ENCODE measurements around the gene GLRA3. TPM values are rescaled to one million over a fixed set of nuclear protein-coding genes. Genes with fewer than 3 reads are reported as not detected.
"Not testable (repeated sequence)": the region's sequence is repeated elsewhere in the genome, so short reads cannot be mapped to it uniquely, and the experiment has no call there.

Gene GLRA3
- total RNA-seq = not detected

DNA sequence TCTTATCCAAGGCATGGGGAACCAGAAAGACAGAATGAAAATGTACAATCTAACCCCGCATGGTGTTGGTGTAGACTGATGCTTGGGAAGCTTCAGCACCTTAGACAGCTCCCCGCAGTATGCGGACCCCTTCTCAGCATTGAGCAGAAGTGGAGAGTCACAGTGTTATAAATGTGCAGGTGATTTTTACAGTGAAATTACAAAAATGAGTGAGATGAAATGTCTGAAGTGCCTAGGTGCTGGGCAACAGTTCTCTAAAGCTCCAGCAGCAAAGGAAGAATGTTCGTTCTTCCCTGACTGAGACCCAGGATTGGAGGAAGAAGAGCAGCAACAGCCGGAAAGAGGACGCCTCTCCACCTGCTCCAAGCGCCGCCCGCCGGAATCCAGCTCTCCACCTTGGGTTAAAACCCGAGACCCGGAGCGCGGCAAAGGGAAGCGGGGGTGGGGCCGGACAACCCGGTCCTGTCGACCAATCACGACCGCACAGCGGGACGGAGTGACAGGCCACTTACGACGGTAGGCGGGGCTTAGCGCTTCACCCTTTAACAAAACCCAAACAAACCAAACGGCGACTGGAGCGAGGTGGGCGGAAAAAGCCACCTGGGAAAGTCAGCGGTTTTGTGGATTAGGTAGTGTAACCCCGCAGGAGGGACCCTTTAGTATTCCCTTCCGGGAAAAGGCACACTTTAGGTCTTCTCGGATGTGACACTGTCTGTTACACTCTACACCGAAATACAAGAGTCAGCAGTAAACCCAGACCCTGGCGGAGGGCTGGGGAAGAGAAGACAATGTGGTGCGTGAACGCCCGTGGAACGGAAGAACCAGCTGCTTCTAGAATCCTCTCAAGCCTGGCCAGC lies at the start of gene GLRA3:
TSS of gene GLRA3 (minus strand) at position 403 of the 857 bp plus-strand sequence. CDS start 436 bp downstream, outside the sequence.
- intact Hi-C loops (cut with DNase I) = no loop called here
- no peak for DNase-seq (ENCODE audit: extremely low spot score in 2 of 2)
- no peaks in the 10 kb centered on the region for H3K36me3 ChIP-seq
- no peaks in the 10 kb centered on the region for H3K9me3 ChIP-seq
- no peak within 1 kb of the TSS for H3K27ac ChIP-seq
- TF ChIP-seq POLR2A (IDR thresholded peaks at IDR 0.05) (no peak), POLR2AphosphoS5 (IDR thresholded peaks at IDR 0.05; ENCODE audit: insufficient read depth in 1 of 2, low read depth in 1 of 2) (no peak)
- peaks cover 8% of the 10 kb centered on the region for H3K4me1 ChIP-seq
- H3K4me3 ChIP-seq = no peak within 1 kb of the TSS
- H3K27me3 ChIP-seq = no peaks in the 10 kb centered on the region

DNA sequence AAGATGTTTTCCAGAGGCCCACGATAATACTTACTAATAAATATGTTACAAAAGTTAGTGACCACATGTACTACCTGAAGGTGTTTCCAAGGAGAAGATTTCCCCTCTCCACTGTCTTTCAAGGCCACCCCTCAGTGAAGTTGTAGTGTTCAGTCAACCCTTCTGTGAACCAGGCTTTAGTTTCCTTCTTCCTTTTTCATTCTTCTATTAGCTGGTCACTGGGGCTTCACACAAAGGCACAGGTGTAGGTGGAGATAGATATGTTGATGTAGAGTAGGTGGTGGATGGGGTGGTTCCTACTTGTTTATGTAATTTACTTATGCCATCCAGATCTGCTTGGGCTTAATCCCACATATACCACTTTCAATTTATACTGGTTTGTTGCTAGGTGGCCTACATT lies 45.9 kb upstream of the GLRA3 start:
- H3K27me3 ChIP-seq = no peaks in the 10 kb centered on the region
- no peak for DNase-seq (ENCODE audit: extremely low spot score in 2 of 2)
- intact Hi-C loops (cut with DNase I) = no loop called here

DNA sequence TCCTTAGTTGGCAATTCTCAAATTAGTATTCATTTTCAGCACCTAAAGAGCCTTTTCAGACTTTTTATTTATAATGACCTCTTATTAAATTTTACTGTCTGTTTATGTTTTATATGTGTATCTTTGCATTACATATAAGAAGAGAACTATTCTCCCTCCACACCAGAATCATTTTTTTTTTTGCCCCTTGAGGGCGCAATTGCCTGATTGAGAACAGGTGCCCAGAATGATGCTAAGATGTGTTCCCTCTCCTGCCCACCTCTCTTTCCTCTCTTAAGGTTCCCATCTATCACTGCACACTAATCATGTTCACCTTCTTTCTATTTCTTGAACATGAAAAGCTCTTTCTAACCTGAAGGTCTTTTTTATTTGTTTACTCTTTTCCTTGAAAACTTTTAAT lies 44.9 kb upstream of the GLRA3 start:
- Histone ChIP-seq H3K4me3 (no peak overlapping the region), H3K4me1 (no peaks in the 10 kb centered on the region), H3K27ac (no peak overlapping the region), H3K36me3 (no peaks in the 10 kb centered on the region), H3K27me3 (no peaks in the 10 kb centered on the region), H3K9me3 (no peaks in the 10 kb centered on the region)
- TF ChIP-seq POLR2AphosphoS5 (IDR thresholded peaks at IDR 0.05; ENCODE audit: insufficient read depth in 1 of 2, low read depth in 1 of 2) (no peak), POLR2A (IDR thresholded peaks at IDR 0.05) (no peak)
- TF ChIP-seq, protein P1, sequence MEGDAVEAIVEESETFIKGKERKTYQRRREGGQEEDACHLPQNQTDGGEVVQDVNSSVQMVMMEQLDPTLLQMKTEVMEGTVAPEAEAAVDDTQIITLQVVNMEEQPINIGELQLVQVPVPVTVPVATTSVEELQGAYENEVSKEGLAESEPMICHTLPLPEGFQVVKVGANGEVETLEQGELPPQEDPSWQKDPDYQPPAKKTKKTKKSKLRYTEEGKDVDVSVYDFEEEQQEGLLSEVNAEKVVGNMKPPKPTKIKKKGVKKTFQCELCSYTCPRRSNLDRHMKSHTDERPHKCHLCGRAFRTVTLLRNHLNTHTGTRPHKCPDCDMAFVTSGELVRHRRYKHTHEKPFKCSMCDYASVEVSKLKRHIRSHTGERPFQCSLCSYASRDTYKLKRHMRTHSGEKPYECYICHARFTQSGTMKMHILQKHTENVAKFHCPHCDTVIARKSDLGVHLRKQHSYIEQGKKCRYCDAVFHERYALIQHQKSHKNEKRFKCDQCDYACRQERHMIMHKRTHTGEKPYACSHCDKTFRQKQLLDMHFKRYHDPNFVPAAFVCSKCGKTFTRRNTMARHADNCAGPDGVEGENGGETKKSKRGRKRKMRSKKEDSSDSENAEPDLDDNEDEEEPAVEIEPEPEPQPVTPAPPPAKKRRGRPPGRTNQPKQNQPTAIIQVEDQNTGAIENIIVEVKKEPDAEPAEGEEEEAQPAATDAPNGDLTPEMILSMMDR (IDR thresholded peaks at IDR 0.05) = no peak
- no peak for DNase-seq (ENCODE audit: extremely low spot score in 2 of 2)
- intact Hi-C loops (cut with DNase I) = no loop called here

More for the DNA sequence above, 45.9 kb upstream of the GLRA3 start:
- Histone ChIP-seq H3K4me3 (no peak overlapping the region), H3K9me3 (no peaks in the 10 kb centered on the region), H3K27ac (no peak overlapping the region), H3K4me1 (no peaks in the 10 kb centered on the region), H3K36me3 (no peaks in the 10 kb centered on the region)
- TF ChIP-seq POLR2A (IDR thresholded peaks at IDR 0.05) = no peak
- TF ChIP-seq, protein P1 (IDR thresholded peaks at IDR 0.05) = no peak
- TF ChIP-seq POLR2AphosphoS5 (IDR thresholded peaks at IDR 0.05; ENCODE audit: insufficient read depth in 1 of 2, low read depth in 1 of 2) = no peak

DNA sequence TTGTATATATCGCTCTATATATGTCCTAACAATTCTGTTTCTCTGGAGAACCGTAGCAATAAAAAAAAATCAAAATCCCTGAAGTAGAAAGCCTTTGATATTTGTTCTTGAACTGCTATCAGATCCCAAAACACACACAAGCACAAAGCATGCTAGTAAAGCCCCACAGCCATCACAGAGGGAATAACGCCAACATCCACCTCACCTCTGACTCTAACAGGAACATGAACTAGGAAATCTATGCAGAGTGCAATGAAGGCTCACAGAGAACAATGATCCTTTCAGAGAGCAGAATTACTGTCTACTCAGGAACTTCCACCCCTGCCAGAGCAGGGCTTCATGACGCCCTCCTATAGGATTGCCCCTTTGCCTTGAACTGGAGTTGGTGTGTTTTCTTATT lies 44.1 kb upstream of the GLRA3 start:
- H3K27ac ChIP-seq; intact Hi-C loops (cut with DNase I); H3K27me3 ChIP-seq; DNase-seq (ENCODE audit: extremely low spot score in 2 of 2); H3K4me3 ChIP-seq; H3K4me1 ChIP-seq; H3K9me3 ChIP-seq; H3K36me3 ChIP-seq: not testable (repeated sequence)

DNA sequence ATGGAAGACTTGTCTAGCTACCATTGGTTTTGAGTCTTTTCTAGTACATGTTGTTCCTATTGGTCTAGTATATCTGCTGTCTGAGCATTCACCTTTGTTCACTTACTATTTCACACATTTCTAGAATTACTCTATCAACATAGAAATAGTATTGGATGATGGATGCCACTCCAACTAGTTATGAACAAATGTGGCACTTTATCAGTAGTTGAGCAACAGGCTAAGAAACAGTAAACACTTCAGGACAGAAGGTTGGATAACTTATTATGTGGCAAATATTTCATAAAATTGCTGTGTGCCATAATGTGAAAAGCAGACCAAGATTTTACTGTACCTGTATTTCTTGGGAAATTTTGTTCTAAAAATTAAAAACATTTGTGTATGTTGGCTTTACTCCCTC lies 42.4 kb upstream of the GLRA3 start:
- no peak for DNase-seq (ENCODE audit: extremely low spot score in 2 of 2)
- TF ChIP-seq, protein P1 (IDR thresholded peaks at IDR 0.05) = no peak
- TF ChIP-seq POLR2A (IDR thresholded peaks at IDR 0.05) (no peak), POLR2AphosphoS5 (IDR thresholded peaks at IDR 0.05; ENCODE audit: insufficient read depth in 1 of 2, low read depth in 1 of 2) (no peak)
- Histone ChIP-seq H3K27me3 (no peaks in the 10 kb centered on the region), H3K27ac (no peak overlapping the region), H3K4me1 (no peaks in the 10 kb centered on the region), H3K9me3 (no peaks in the 10 kb centered on the region), H3K36me3 (no peaks in the 10 kb centered on the region), H3K4me3 (no peak overlapping the region)
- intact Hi-C loops (cut with DNase I) = no loop called here

DNA sequence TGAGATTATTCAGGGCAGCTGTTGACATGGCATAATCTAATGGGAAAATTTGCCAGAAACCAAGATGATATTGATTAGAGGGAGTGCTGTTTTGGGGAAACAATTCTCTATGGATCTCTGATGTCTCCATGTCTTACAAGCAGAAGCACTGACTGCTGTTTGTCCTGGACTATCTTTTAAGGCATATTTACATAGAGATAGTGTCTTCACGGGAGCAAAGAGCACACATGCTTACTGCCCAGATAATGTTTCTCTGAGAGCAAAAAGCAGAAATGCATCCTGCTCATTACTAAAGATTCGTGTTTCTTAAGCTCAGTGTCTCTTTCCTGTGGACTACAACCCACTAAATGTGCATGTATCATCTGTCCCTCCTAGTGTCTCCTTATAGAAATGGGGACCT lies 41.3 kb upstream of the GLRA3 start:
- H3K27ac ChIP-seq = no peak overlapping the region
- no peaks in the 10 kb centered on the region for H3K9me3 ChIP-seq
- TF ChIP-seq, protein P1 (IDR thresholded peaks at IDR 0.05) = no peak
- TF ChIP-seq POLR2AphosphoS5 (IDR thresholded peaks at IDR 0.05; ENCODE audit: insufficient read depth in 1 of 2, low read depth in 1 of 2) = no peak
- TF ChIP-seq POLR2A (IDR thresholded peaks at IDR 0.05) = no peak
- H3K4me1 ChIP-seq = no peaks in the 10 kb centered on the region
- no peak overlapping the region for H3K4me3 ChIP-seq
- H3K27me3 ChIP-seq = no peaks in the 10 kb centered on the region
- intact Hi-C loops (cut with DNase I) = no loop called here
- no peaks in the 10 kb centered on the region for H3K36me3 ChIP-seq
- no peak for DNase-seq (ENCODE audit: extremely low spot score in 2 of 2)

Data from vagina (tissue), 2 donors.